K562 (cell line): ENCODE measurements around the gene BBLN. TPM values are rescaled to one million over a fixed set of nuclear protein-coding genes. Genes with fewer than 3 reads are reported as not detected.

Experiments used
- ARID1B ChIP-seq: fragments of 450-650 bp; IDR thresholded peaks from 2 replicates; pipeline ENCODE4 v1.6.1; 2016; ENCODE audit warnings: antibody characterized with exemption, mild to moderate bottlenecking, inconsistent platforms
- CBX2 ChIP-seq: fragments of 200-600 bp; sonication (generic); IDR thresholded peaks from one replicate; pipeline ENCODE4 v1.6.1; 2012; ENCODE audit warnings: mild to moderate bottlenecking, low read length, inconsistent platforms; ENCODE audit not compliant: insufficient read depth, poor library complexity, severe bottlenecking
- CREB5 ChIP-seq: fragments of 250-450 bp; sonication (Bioruptor Pico); IDR thresholded peaks from 2 replicates; pipeline ENCODE4 v1.5.0; 2020; ENCODE audit warnings: mild to moderate bottlenecking
- GABPB1 ChIP-seq: sonication (generic); formaldehyde crosslinking; IDR thresholded peaks from 2 replicates; pipeline ENCODE4 v1.8.0; 2022; ENCODE audit warnings: mild to moderate bottlenecking, missing genetic modification reagents
- MEF2A ChIP-seq: IDR thresholded peaks from 2 replicates; pipeline ENCODE4 v1.6.1; 2011; ENCODE audit warnings: low read depth, mild to moderate bottlenecking, low read length, moderate library complexity; ENCODE audit not compliant: control insufficient read depth
- MEF2D ChIP-seq: conservative IDR thresholded peaks from 2 replicates; pipeline ENCODE4 v1.6.1; 2016; ENCODE audit warnings: low read depth, missing genetic modification characterization, missing compliant biosample characterization
- NFE2L1 ChIP-seq: fragments of 450-650 bp; IDR thresholded peaks from 2 replicates; pipeline ENCODE4 v1.6.1; 2016; ENCODE audit warnings: missing genetic modification characterization, low read depth, mild to moderate bottlenecking, missing compliant biosample characterization, moderate library complexity, borderline replicate concordance
- PTTG1 ChIP-seq: fragments of 450-650 bp; IDR thresholded peaks from 2 replicates; pipeline ENCODE4 v1.6.1; 2016; ENCODE audit warnings: low read depth, mild to moderate bottlenecking, missing genetic modification characterization, missing compliant biosample characterization
- RERE ChIP-seq: sonication (generic); formaldehyde crosslinking; IDR thresholded peaks from 2 replicates; pipeline ENCODE4 v1.8.0; 2023; ENCODE audit warnings: missing genetic modification reagents, mild to moderate bottlenecking, borderline replicate concordance
- RFX7 ChIP-seq: fragments of 250-450 bp; sonication (Bioruptor Pico); IDR thresholded peaks from 2 replicates; pipeline ENCODE4 v1.5.1; 2021; ENCODE audit warnings: mild to moderate bottlenecking
- SNAPC5 ChIP-seq: fragments of 250-450 bp; sonication (Bioruptor Pico); IDR thresholded peaks from 2 replicates; pipeline ENCODE4 v1.8.0; 2021; ENCODE audit warnings: moderate library complexity, mild to moderate bottlenecking, inconsistent platforms
- TARDBP ChIP-seq: fragments of 450-650 bp; IDR thresholded peaks from 2 replicates; pipeline ENCODE4 v1.6.1; 2016
- ZBTB26 ChIP-seq: fragments of 450-650 bp; formaldehyde crosslinking; IDR thresholded peaks from 2 replicates; pipeline ENCODE4 v1.4.0; 2022; ENCODE audit warnings: missing genetic modification characterization
- ZBTB9 ChIP-seq: fragments of 450-650 bp; formaldehyde crosslinking; IDR thresholded peaks from 2 replicates; pipeline ENCODE4 v1.4.0; 2020; ENCODE audit warnings: mild to moderate bottlenecking, moderate library complexity
- ZNF347 ChIP-seq: fragments of 450-650 bp; formaldehyde crosslinking; IDR thresholded peaks from 2 replicates; pipeline ENCODE4 v1.4.0; 2020; ENCODE audit warnings: low read depth, mild to moderate bottlenecking, moderate library complexity
- ZNF408 ChIP-seq: fragments of 250-450 bp; sonication (Bioruptor Pico); IDR thresholded peaks from 2 replicates; pipeline ENCODE4 v1.4.0; 2020; ENCODE audit warnings: low read depth, mild to moderate bottlenecking, moderate library complexity
- polyA plus RNA-seq, 8 experiments: library from polyadenylated mRNA; depleted of rRNA in 4 of 8; stranded (reverse) in 5 of 8; unstranded in 3 of 8; fragments of >200 nt; fragmentation: Nextera tagmentation in 2 of 8; fragmentation: Illumina TruSeq in 1 of 8; extraction: Ambion mirVana in 2 of 8; extraction: Trizol in 1 of 8; gene quantifications; 2 replicates each; pipeline versions ENCODE4 v1.2.1 to v1.2.3, GENCODE V29; 2011 to 2014; ENCODE audit warnings: inconsistent platforms in 1 of 8, missing spikeins in 1 of 8
- total RNA-seq, 7 experiments: library from RNA; depleted of rRNA in 6 of 7; stranded (reverse); fragments of >200 nt in 6 of 7; fragmentation: Illumina TruSeq in 2 of 7; extraction: Trizol in 2 of 7; gene quantifications; 2 replicates each; pipeline versions ENCODE4 v1.2.1 to v1.2.3, GENCODE V29; 2011 to 2021; ENCODE audit warnings: low replicate concordance in 1 of 7

The BBLN gene
- total and polyA plus RNA-seq, 9 of the 15 experiments (the other 6 are each of a cell fraction or from before 2014, with no cell fraction given), result 4.2 to 331 (median 87.1) TPM

- TF ChIP-seq MEF2A (no peak), ARID1B (no peak), SNAPC5 (no peak), ZNF347 (CRISPR knock-in tag) (no peak), GABPB1 (no peak), PTTG1 (tag) (no peak), NFE2L1 (tag) (no peak), CREB5 (CRISPR knock-in tag) (no peak), RERE (CRISPR knock-in tag) (no peak), RFX7 (CRISPR knock-in tag) (peak; percentile 44; the same call in 1 of the 2 replicates), ZBTB9 (peak; percentile 82; the same call in 1 of the 2 replicates), TARDBP (0 out of 2 replicates have a peak, but pooled peaks have one; percentile 1), MEF2D (tag) (no peak), CBX2 (no peak), ZBTB26 (CRISPR knock-in tag) (no peak), ZNF408 (CRISPR knock-in tag) (no peak)
Measured at GRCh38 chr9:128203707-128204551, 43.9 kb downstream of the BBLN start (continued).
